CD4-positive, alpha-beta T cell treated with Interleukin-4 for 4 hours (primary cell): Measurements from ENCODE around the gene RAB22A.
"Not testable (repeated sequence)": the region's sequence is repeated elsewhere in the genome, so short reads cannot be mapped to it uniquely, and the experiment has no call there.

Experiments used
- DNase-seq: peaks from one replicate; pipeline ENCODE4 v3.0.0-alpha.2; 2020

Gene RAB22A

DNA sequence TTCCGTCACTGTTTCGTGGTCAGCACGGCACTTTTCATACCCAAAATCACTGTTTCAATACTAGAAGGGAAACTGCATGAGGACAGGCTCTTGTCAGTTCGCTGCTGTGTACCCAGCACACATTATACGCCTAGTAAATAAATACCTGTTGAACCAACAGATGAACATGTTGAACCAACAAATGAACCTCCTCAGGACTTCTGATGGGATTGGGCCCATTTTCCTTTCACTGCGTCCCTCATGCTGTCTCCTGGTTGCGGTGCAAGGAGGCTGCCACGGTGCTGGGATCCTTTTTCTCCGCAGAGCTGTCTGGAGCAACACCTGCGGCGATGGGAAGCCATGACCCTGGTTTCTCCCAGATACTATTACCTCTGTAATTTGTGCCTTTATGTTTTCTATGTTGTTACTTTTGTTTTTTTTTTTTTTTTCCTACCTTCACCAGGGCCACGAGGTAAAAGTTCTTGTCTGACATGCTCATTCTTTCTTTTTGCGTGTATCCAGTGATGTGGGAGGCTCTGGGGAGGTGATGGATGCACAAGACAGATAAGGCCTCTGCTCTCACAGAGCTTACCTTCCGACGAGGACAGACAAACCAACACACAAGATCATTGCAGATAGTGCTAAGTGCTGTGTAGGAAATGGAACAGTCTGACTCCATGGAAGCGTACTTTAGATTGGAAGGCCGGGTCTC is 80.6 kb downstream of the RAB22A start:
- no peak for DNase-seq

DNA sequence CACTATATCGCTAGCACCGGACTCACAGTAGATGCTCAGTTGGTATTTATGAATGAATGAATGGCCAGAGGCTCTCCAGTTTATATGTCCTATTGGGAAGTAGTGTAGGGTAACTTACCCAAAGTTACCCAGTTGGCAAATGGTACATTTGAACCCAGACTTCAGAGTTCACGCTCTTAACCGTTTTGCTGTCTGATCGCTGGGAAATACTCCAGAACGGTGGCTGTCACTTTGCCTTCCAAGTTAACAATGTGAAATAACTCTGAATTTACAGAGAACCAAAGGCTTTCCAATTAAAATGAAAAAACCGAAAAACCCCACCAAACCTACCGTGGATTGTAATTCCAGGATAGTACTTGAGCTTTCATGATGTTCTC is 81.1 kb downstream of the RAB22A start:
- no peak for DNase-seq

DNA sequence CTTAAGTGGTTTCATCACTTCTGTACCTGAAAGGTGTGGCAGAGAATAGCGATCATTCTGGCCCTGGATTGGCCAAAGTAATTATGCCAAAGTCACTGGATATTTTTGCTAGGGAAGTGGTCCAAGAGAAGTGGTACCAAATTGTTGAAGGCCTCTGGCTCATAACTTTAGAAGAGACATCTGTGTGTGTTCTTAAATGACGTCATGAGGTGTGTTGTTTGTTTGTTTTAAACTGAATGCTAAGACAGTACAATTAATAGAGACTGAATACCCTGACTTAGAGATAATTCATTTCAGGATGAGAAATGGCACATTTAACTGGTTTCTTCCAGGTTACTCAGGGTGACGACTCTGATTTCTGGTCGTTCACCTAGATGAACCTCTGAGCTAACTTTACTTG is 82.8 kb downstream of the RAB22A start:
- no peak for DNase-seq

DNA sequence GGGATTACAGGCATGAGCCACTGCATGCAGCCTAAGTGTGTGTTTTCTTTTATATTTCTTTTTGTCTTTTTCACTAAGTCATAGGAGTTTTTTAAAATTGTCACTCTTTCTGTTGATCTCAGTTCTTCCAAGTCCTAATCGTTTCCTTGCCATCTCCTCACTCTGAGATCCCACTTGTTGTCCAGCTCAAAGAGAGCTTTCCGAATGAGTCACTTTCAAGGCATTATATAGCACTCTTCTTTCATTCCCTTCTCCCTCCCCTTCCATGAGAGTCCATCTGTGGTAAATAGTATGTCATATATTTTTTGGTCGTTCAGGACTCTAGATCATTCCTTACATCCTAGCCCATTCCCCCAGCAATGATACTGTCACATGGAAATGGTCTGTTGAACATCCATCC is 83.8 kb downstream of the RAB22A start:
- no peak for DNase-seq

DNA sequence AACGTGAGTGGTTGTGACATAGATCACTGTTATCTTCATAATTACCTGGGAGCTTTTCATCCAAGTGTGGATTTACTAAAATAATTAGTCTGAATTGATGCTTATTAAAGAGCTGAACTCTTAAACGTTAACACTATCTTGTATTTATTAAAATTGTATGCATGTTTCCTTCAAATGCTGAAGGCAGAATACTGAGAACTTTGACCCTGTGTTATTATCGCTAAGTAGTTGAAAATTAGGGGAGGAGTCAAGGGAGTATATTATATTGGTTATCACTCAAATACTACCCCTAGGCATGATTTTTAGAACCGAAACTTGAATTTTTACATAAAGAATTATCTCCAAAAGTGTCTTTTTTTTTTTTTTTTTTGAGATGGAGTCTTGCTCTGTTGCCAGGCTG is 85.3 kb downstream of the RAB22A start:
- no peak for DNase-seq

DNA sequence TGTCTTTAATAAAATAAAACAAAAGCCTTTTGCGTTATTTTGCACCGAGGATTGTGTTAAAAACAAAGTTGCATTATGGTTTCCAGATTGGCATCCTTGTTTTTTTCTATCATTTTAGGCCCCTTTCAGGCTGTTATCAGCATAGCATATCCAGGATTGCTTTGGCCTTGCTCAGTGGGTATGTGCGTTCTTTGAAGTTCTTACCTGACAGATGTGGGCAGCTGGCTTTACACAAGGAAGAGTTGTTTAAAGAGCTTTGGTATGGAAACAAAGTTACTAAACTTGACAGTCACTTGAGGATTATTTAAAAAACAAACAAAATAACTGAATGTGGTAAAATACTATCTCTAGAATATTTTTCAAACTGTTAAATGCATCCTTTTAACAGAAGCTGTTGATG is 86.1 kb downstream of the RAB22A start:
- no peak for DNase-seq

DNA sequence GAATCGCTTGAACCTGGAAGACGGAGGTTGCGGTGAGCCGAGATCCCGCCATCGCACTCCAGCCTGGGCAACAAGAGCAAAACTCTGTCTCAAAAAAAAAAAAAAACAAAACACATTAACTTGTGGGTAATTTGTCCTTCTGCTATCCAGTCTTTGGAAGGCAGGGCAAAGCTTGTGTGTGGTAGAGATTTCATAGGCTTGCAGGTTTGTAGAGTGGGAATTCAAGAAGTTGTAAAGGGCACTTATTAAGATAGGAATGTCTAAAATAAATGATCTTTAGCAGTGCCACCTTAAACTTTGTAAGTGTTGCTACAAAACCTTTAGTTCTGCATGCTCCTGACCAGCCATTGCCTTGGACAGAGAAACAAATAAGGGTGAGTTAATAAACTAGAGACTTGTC is 87.9 kb downstream of the RAB22A start:
- no peak for DNase-seq

DNA sequence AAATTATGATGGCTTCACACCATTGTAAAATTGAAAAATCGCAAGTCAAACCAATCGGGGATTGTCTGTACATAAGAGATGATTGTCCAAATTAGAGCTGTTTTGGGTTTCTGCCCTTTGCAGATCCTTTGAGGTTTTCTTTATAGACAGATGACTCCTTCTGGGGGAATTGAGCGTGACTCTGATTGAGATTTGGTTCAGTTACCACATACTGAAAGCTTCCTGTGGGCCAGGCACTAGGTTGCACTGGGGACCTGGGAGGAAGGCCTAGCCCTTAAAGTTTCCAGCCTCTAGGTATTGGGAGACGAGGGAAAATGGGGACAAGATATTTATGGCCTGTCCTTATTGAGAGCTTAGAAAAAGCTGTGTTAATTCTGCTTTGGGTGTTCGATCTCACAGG is 88.7 kb downstream of the RAB22A start:
- DNase-seq, result no peak

DNA sequence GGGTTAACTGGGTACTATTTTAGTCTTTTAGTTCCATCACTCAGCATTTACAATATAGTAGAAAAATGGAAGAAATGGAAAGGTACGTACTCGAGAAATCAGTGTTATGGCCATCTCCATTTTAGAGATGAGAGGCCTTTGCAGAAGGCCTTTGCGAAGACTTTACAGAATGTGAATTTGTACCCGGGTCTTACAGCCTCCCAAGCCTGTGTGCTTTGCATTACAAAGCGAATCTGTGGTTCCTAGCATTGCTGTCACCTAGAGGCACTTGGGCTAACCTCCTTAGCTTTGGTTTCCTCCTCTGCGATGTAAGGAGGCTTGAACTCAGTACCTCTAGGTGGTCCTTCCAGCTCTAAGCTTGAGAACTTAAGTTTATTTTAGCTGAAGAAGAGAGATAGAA is 90.4 kb downstream of the RAB22A start:
- DNase-seq, result no peak

DNA sequence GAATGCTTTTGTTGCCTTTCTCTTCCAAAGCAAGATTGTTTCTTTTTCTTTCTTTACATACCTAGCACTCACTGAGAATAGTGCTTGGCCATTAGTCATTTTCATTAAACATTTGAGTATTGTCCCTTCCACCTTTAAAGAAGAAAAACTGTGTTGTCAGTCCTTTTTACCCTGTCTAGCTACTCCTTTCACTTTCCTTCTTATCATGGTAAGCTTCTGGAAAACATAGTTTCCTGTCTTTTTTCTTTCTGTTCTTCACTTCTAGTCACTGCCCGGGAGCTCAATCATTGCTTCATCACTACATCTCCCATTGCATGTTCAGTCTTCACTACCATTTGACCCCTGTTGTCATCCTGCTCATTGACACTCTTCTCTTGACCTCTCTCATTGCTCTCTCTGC is 91.6 kb downstream of the RAB22A start:
- DNase-seq, result no peak

DNA sequence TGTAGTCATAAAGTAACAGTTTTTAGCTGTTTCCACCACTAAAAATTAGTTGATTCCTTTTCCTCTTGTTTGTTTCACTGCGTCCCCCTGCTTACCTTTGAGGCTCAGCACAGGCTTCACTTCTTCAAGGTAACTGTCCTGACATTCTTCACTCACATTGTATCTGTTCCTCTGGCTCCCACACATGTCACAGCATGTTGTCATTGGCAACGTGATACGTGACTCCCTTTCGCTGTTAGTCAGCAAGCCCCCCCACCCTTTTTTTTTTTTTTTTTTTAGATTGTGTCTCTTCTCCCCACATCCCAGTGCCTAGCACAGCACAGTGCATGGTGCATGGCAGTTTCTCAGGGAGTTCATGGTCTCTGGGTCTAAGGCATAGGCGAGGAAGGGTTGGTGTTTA is 92.8 kb downstream of the RAB22A start:
- DNase-seq, result no peak

DNA sequence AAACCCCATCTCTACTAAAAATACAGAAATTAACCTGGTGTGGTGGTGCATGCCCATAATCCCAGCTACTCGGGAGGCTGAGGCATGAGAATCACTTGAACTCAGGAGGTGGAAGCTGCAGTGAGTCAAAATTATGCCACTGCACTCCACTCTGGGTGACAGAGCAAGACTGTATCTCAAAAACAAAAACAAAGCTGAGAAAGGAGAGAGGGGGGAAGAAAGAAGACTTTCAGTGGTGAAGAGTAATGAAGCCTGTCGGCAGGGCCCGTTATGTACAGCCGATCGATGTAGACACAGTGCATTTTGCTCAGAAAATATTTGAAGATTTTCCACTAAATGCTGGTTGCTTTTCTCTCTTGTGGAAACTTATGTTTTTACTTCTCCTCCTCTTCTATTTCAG is 93.3 kb downstream of the RAB22A start:
- DNase-seq, result no peak

DNA sequence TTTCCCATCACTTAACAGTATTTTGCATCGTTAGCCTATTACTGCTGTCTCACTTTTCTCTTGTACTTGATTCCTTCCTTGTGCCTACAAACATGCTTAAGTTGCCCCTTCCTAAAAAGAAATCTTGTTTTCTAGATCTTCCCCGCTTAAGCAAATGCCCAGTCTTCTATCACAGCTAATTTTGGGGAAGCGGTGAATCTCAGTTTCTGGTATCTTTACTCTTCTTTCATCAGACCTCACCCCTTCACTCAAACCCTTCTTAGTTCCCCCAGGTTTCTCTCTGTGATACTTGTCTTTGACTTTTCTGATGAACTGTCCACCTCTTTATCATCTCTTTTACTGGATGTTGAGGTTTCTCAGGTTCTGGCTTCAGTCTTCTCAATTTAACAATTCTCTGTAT is 93.8 kb downstream of the RAB22A start:
- DNase-seq, result no peak

DNA sequence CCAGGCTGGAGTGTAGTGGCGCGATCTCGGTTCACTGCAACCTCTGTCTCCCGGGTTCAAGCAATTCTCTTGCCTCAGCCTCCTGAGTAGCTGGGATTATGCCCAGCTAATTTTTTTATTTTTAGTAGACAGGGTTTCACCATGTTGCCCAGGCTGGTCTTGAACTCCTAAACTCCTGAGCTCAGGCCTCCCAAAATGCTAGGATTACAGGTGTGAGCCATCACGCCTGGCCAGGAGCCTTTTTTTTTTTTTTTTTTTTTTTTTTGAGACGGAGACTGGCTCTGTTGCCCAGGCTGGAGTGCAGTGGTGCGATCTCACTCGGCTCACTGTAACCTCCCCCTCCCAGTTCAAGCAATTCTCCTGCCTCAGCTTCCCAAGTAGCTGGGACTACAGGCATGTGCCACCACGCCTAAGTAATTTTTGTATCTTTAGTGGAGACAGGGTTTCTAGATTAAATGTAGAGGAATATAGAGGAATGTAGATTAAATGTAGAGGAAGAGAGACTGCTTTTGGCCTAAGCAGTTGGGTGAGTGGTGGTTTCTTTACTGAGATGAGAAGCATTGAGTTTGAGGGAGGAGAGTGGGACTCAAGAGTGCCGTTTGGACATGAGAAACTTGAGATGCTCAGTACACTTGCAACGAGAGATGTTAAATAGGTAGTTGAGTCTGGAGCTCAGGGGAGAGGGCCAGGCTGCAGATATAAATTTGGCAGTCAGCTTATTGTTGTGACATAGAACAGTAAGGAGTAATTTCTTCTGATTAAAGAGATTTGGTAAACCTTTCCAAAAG is 96.2 kb downstream of the RAB22A start:
- DNase-seq, result no peak

DNA sequence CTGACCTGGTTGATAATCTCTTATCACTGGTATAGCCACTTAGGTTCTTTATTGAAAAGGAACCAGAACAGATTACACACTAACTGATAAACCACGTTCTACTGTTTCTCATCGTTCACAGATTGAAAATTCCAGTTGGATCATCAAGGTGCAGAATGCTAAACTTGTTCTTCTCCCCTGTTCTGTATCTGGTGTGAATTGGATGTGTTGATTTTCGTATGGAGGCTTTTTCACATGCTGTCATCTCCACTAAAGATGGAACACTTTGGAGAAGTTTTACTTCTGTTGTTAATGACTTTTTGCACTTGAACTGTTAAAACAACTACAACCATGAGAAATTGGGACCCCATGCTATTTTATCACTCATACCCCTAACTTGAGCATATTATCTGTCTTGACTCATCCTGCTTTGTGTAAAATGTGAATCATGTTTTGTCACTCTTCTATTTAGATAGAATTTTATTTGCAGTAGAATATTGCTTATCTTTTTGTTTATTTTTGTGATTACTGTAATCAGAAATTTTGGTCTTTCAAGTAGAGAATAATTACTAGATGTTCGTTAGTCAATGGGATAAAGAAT is 97.0 kb downstream of the RAB22A start:
- DNase-seq, result no peak

DNA sequence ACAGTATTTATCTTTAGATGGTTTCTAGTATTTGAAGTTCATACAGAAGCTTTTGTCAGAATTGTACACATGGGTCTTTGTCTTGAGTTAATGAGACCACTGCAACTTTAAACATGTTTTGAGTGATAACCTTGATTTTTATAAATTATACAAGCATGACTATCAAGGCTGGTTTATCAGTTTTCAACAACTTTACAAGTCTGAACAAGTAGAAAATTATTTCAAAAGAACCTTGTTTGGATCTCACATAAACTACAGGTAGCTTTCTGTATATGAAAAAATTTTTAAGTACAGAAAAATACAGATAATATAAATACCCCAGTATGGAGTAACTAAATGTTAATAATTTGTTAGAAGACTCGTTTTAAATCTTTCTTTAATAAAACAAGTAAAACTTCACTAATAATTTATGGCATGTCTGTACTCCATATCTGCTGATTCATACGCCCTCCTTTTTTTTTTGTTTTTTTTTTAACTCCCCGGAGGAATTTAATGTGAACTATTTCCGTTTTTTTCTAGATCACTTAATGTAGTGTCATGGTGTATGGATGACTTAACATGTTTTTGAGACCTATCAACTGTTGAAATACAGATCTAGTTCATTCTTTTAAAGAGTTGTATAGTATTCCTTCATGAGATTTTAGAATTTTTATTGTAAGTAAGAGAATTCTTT is 97.8 kb downstream of the RAB22A start:
- DNase-seq, result no peak

DNA sequence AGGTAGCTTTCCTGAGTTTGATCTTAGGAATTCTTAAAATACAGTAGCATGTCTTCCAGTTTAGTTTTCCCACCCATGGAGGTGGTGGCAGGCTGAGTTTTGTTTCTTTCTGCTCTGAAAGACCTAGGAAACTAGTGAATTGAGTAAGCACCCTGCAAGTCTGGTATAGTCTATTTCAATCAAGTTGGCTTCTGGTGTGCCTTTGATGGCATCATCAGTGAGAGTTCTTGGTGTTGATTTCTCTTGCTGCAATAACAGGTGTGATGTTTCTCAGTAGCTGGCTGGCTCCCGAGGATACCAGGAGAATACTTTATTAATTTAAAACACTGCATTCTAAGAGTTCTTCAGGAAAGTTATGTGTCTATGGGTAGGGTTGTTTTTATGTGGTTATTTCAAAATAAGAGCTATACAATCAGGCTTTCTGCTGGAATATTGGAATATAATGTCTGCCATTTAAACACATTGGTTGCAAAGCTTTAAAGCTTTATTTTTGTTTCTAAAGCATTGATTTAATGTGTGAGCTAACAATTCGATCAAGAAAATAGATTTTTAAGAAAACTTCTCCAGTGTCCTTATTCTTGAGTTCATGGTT is 98.5 kb downstream of the RAB22A start:
- DNase-seq, result peak; percentile 33

DNA sequence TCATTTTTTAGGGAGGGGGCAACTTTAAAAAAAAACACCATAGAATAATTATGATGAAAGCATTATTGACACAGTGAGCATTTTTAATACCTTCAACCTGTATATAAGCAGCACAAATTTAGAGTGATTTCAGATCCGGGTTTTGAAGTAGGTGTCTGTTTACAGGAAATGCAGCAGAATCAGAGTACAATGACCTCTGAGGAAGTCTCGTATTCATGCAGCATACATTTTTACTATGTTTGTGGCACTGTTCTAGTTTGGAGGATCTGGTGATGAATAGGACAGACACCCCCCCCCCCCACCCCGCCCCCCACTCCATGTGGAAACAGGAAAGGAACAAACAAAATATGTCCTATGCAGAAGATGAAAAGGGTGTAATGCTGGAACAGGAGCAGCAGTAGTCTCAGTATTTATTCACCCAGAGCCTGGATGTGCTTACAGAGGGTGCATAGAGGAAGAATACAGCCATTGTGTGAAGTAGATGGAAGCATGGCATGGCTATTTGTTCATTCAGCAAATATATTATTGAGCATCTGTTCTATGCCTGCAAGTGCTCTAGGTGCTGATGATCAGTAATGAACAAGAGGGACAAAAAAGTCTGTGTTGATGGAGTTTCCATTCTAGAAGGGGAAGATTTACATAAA is 99.2 kb downstream of the RAB22A start:
- DNase-seq, result peak; percentile 53

DNA sequence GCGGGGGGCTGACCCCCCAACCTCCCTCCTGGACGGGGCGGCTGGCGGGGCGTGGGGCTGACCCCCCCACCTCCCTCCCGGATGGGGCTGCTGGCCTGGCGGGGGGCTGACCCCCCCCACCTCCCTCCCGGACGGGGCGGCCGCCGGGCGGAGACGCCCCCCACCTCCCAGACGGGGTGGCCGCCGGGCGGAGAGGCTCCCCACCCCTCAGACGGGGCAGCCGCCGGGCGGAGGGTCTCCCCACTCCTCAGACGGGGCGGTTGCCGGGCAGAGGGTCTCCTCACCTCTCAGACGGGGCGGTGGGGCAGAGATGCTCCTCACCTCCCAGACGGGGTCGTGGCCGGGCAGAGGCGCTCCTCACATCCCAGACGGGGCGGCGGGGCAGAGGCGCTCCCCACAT is 104.7 kb downstream of the RAB22A start:
- DNase-seq, result not testable (repeated sequence)

DNA sequence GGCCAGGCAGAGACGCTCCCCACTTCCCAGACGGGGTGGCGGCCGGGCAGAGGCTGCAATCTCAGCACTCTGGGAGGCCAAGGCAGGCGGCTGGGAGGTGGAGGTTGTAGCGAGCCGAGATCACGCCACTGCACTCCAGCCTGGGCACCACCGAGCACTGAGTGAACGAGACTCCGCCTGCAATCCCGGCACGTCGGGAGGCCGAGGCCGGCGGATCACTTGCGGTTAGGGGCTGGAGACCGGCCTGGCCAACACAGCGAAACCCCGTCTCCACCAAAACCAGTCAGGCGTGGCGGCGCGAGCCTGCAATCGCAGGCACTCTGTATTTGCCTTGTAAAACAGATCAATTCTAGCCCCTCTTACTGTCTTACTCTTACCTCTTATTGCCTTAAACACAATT is 105.3 kb downstream of the RAB22A start:
- DNase-seq, result not testable (repeated sequence)

DNA sequence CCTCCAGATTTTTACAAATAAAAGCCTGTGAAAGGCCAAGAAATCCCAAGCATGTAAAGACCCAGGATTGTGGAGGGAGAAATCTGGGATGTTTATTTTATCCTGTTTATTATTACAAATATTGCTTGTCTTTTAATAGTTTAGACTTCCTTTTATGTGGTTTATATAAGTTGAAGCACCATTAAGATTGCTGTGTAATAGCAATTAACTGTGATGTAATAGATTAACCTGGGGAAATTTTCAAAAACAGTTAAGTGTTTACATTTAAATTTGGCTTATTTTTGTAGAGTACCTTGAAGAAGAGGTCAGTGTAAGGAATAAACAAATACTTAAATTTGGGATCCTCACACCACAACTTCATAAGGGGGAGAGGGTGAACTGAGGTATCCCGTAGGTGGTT is 106.5 kb downstream of the RAB22A start:
- DNase-seq, result no peak

DNA sequence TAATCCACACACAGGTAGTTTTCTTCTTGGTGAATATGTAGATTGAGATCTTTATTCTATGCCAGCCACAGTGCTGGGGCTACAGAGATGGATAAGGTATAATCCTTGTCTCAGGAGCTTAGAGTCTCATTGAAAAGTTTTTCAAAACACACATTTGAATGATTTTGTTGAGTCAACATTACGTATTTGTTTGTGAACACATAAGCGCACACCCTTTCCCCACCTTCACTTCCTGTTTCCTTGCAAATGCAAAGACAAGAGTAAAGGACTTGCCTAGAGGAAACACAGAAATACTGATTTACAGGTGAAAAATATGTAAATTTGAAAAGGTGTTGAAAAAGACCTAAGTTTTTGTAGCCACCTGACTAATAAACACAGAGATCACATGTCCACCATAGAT is 107.3 kb downstream of the RAB22A start:
- DNase-seq, result peak; percentile 32
